GM12872 (cell line): Measurements from ENCODE around the gene BCL10.

Source experiments
- CTCF ChIP-seq: IDR thresholded peaks from 3 replicates; pipeline ENCODE4 v1.5.1; 2011; ENCODE audit warnings: low read depth, mild to moderate bottlenecking, low read length, moderate library complexity; ENCODE audit not compliant: insufficient read depth

The BCL10 gene

GRCh38 chr1:85259912-85260274 is 16.5 kb downstream of the BCL10 start:
- no peak for TF ChIP-seq CTCF

- TF ChIP-seq CTCF: peak; percentile 89
Observed at GRCh38 chr1:85259118-85259911, 17.1 kb downstream of the BCL10 start, which contains the start of gene C1orf52. TSS of gene C1orf52 (minus strand) at chr1:85259662. CDS start at chr1:85259633, 29 bp downstream.

GRCh38 chr1:85258536-85259117 is 17.8 kb downstream of the BCL10 start:
- no peak for TF ChIP-seq CTCF

- no peak for TF ChIP-seq CTCF
Observed at GRCh38 chr1:85245891-85246290, 30.5 kb downstream of the BCL10 start.

GRCh38 chr1:85245456-85245855 is 31.0 kb downstream of the BCL10 start:
- TF ChIP-seq CTCF: no peak

- no peak for TF ChIP-seq CTCF
Observed at GRCh38 chr1:85244271-85245061, 32.0 kb downstream of the BCL10 start.

GRCh38 chr1:85243372-85243771 is 33.1 kb downstream of the BCL10 start:
- TF ChIP-seq CTCF: no peak
